COR-L47 (cell line): ENCODE measurements around the gene INSM1.
"Not testable (repeated sequence)": the region's sequence is repeated elsewhere in the genome, so short reads cannot be mapped to it uniquely, and the experiment has no call there.

Source experiments
- DNase-seq: peaks from one replicate; lab custom pipeline; 2025; lab: John Stamatoyannopoulos, UW

INSM1 gene

GRCh38 chr20:20367575-20368417 lies at the start of gene INSM1:
INSM1 (plus strand) TSS chr20:20368104; CDS start chr20:20368268, 164 bp downstream.
- peak; percentile 99 for DNase-seq

GRCh38 chr20:20318365-20319161 lies 49.3 kb upstream of the INSM1 start:
- DNase-seq, result no peak

GRCh38 chr20:20321134-20321533 lies 46.8 kb upstream of the INSM1 start:
- no peak for DNase-seq

GRCh38 chr20:20321917-20322316 lies 46.0 kb upstream of the INSM1 start:
- DNase-seq, result no peak

GRCh38 chr20:20322912-20323311 lies 45.0 kb upstream of the INSM1 start:
- no peak for DNase-seq

- DNase-seq, result no peak
Measured at GRCh38 chr20:20327746-20328145, 40.2 kb upstream of the INSM1 start.

GRCh38 chr20:20329564-20329963 lies 38.3 kb upstream of the INSM1 start:
- DNase-seq, result no peak

- no peak for DNase-seq
Measured at GRCh38 chr20:20331156-20331555, 36.7 kb upstream of the INSM1 start.

- DNase-seq, result no peak
Measured at GRCh38 chr20:20331817-20332216, 36.1 kb upstream of the INSM1 start.

GRCh38 chr20:20333866-20334265 lies 34.0 kb upstream of the INSM1 start:
- no peak for DNase-seq

- DNase-seq, result no peak
Measured at GRCh38 chr20:20334489-20334888, 33.4 kb upstream of the INSM1 start.

- DNase-seq, result no peak
Measured at GRCh38 chr20:20338133-20338730, 29.7 kb upstream of the INSM1 start.

GRCh38 chr20:20340443-20340842 lies 27.5 kb upstream of the INSM1 start:
- DNase-seq, result no peak

GRCh38 chr20:20341371-20341770 lies 26.5 kb upstream of the INSM1 start:
- no peak for DNase-seq

- no peak for DNase-seq
Measured at GRCh38 chr20:20342066-20342465, 25.8 kb upstream of the INSM1 start.

- no peak for DNase-seq
Measured at GRCh38 chr20:20343932-20344331, 24.0 kb upstream of the INSM1 start.

GRCh38 chr20:20344476-20344875 lies 23.4 kb upstream of the INSM1 start:
- no peak for DNase-seq

- no peak for DNase-seq
Measured at GRCh38 chr20:20353576-20353975, 14.3 kb upstream of the INSM1 start.

- DNase-seq, result not testable (repeated sequence)
Measured at GRCh38 chr20:20355503-20355902, 12.4 kb upstream of the INSM1 start.

- DNase-seq, result peak; percentile 44
Measured at GRCh38 chr20:20358801-20359200, 9.1 kb upstream of the INSM1 start.

- DNase-seq, result no peak
Measured at GRCh38 chr20:20359628-20360027, 8.3 kb upstream of the INSM1 start.

GRCh38 chr20:20360464-20360863 lies 7.4 kb upstream of the INSM1 start:
- DNase-seq, result peak; percentile 62
